B cell (primary cell): ENCODE measurements around the gene MSI1.

Experiments used
- CTCF ChIP-seq: fragments of 200-600 bp; IDR thresholded peaks from one replicate; pipeline ENCODE4 v1.8.0; 2022; ENCODE audit warnings: antibody characterized with exemption, mild to moderate bottlenecking
- EZH2 ChIP-seq: IDR thresholded peaks from 2 replicates; pipeline ENCODE4 v1.6.1; 2012; ENCODE audit warnings: borderline replicate concordance, low read depth, mild to moderate bottlenecking, moderate library complexity, low read length; ENCODE audit not compliant: insufficient read depth, poor library complexity, severe bottlenecking

DNA sequence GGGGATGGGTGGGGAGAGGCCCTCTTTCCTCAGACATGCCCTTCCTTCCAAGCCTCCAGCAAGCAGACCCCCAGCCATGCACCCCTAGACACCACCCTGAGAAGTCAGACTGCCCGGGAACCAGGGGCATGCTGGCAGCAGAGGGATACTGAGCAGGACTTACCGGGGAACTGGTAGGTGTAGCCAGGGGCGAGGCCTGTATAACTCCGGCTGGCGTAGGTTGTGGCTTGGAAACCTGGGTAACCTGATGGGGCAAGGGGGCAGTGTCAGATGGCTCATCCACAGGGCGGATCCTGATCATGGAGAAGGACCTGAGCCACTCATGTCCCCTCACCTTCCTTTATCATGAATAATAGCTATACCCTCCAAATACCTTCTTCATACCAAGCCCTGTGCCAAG lies 15.8 kb downstream of the MSI1 start:
- TF ChIP-seq CTCF (no peak), EZH2 (no peak)
